ENCODE results near the gene PDE3B.
A peak's percentile ranks its signal among the peaks of the same experiment; 100 is the strongest.
"Not testable (repeated sequence)": the region's sequence is repeated elsewhere in the genome, so short reads cannot be mapped to it uniquely, and the experiment has no call there.

PDE3B gene

GRCh38 chr11:14768526-14769188 is 125.1 kb downstream of the PDE3B start:
- Mint-ChIP-seq H3K4me1 (no peaks in the 10 kb centered on the region), H3K36me3 (ENCODE audit: low read depth) (no peaks in the 10 kb centered on the region), H3K27ac (no peak overlapping the region), H3K27me3 (ENCODE audit: low read depth) (no peaks in the 10 kb centered on the region), H3K9me3 (no peaks in the 10 kb centered on the region), H3K4me3 (no peak overlapping the region)
- TF ChIP-seq CTCF (IDR thresholded peaks at IDR 0.05; ENCODE audit: unreplicated experiment in 3 of 3), result no peak

- Mint-ChIP-seq H3K4me1 (no peaks in the 10 kb centered on the region), H3K4me3 (no peak overlapping the region), H3K27me3 (ENCODE audit: low read depth) (no peaks in the 10 kb centered on the region), H3K9me3 (peaks cover 7% of the 10 kb centered on the region), H3K36me3 (ENCODE audit: low read depth) (peaks cover 10% of the 10 kb centered on the region), H3K27ac (no peak overlapping the region)
- peak in 1 of 3 experiments; percentile 6 for TF ChIP-seq CTCF (IDR thresholded peaks at IDR 0.05; ENCODE audit: unreplicated experiment in 3 of 3)
These were observed 130.2 kb downstream of the PDE3B start for GRCh38 chr11:14773755-14774154.

- no peak overlapping the region for H3K27ac Mint-ChIP-seq
- no peaks in the 10 kb centered on the region for H3K27me3 Mint-ChIP-seq (ENCODE audit: low read depth)
- H3K4me3 Mint-ChIP-seq, result no peak overlapping the region
- peaks cover 13% of the 10 kb centered on the region for H3K9me3 Mint-ChIP-seq
- TF ChIP-seq CTCF (IDR thresholded peaks at IDR 0.05; ENCODE audit: unreplicated experiment in 3 of 3), result no peak
- H3K4me1 Mint-ChIP-seq, result no peaks in the 10 kb centered on the region
- peaks cover 13% of the 10 kb centered on the region for H3K36me3 Mint-ChIP-seq (ENCODE audit: low read depth)
These were observed 131.1 kb downstream of the PDE3B start for GRCh38 chr11:14774721-14775120.

GRCh38 chr11:14775897-14776296 is 132.3 kb downstream of the PDE3B start:
- peaks cover 18% of the 10 kb centered on the region for H3K9me3 Mint-ChIP-seq
- H3K36me3 Mint-ChIP-seq (ENCODE audit: low read depth), result peaks cover 13% of the 10 kb centered on the region
- H3K4me1 Mint-ChIP-seq, result no peaks in the 10 kb centered on the region

GRCh38 chr11:14778460-14778859 is 134.9 kb downstream of the PDE3B start:
- H3K4me3 Mint-ChIP-seq; H3K27me3 Mint-ChIP-seq (ENCODE audit: low read depth); H3K27ac Mint-ChIP-seq; H3K4me1 Mint-ChIP-seq: not testable (repeated sequence)
- Mint-ChIP-seq H3K36me3 (ENCODE audit: low read depth) (peaks cover 13% of the 10 kb centered on the region), H3K9me3 (peaks cover 27% of the 10 kb centered on the region)

More at GRCh38 chr11:14775897-14776296, 132.3 kb downstream of the PDE3B start:
- Mint-ChIP-seq H3K27me3 (ENCODE audit: low read depth) (no peaks in the 10 kb centered on the region), H3K27ac (no peak overlapping the region), H3K4me3 (no peak overlapping the region)
- no peak for TF ChIP-seq CTCF (IDR thresholded peaks at IDR 0.05; ENCODE audit: unreplicated experiment in 3 of 3)

- Mint-ChIP-seq H3K4me3 (no peak overlapping the region), H3K9me3 (peaks cover 20% of the 10 kb centered on the region), H3K36me3 (ENCODE audit: low read depth) (peaks cover 3% of the 10 kb centered on the region), H3K27me3 (ENCODE audit: low read depth) (no peaks in the 10 kb centered on the region), H3K27ac (no peak overlapping the region), H3K4me1 (no peaks in the 10 kb centered on the region)
- no peak for TF ChIP-seq CTCF (IDR thresholded peaks at IDR 0.05; ENCODE audit: unreplicated experiment in 3 of 3)
These were observed 140.2 kb downstream of the PDE3B start for GRCh38 chr11:14783788-14784187.
